GM12878 (cell line): Measurements from ENCODE around the gene KIFC1. TPM values are rescaled to one million over a fixed set of nuclear protein-coding genes. Genes with fewer than 3 reads are reported as not detected.

ENCODE experiments used
- ATAC-seq: fragments of 200-7000 bp; cut with Tn5 transposase; 3 replicates; pipeline ENCODE4 v1.9.1; 2020; ENCODE audit warnings: mild to moderate bottlenecking, moderate library complexity
- BruUV-seq: library from RNA; stranded (reverse); fragments of 400-500 nt; replicated peaks from 2 replicates; lab custom pipeline; 2021; lab: Mats Ljungman, UMichigan
- CTCF ChIA-PET: fragments of 300-600 bp; sonication (Branson Sonifier 250); formaldehyde crosslinking; extraction: SDS; loops from one replicate; lab custom pipeline; 2021; ENCODE audit warnings: inconsistent platforms; lab: Yijun Ruan, JAX
- POLR2A ChIA-PET: fragments of 350-600 bp; formaldehyde crosslinking; extraction: SDS; loops from one replicate; lab custom pipeline; 2021; ENCODE audit warnings: inconsistent platforms; lab: Charles Lee
- RAD21 ChIA-PET: fragments of 300-600 bp; sonication (Branson Sonifier 250); formaldehyde crosslinking; loops from one replicate; lab custom pipeline; 2023; ENCODE audit warnings: antibody characterized with exemption; ENCODE audit not compliant: unreplicated experiment; lab: Charles Lee
- SMC1A ChIA-PET: fragments of 300-600 bp; sonication (Branson Sonifier 250); formaldehyde crosslinking; loops from one replicate; lab custom pipeline; 2023; ENCODE audit not compliant: unreplicated experiment, uncharacterized antibody; lab: Charles Lee
- DNase-seq: peaks from one replicate; pipeline ENCODE4 v3.0.0-alpha.2; 2011; ENCODE audit warnings: low read depth, low spot score
- FAIRE-seq: peaks from 3 replicates; lab custom pipeline; 2011; peaks lifted over from hg19 to GRCh38; lab: Jason Lieb, UNC
- H2AFZ ChIP-seq: 2 replicates; pipeline ENCODE4 v1.6.0; 2011; ENCODE audit warnings: low read depth, low read length, control low read depth; ENCODE audit not compliant: control insufficient read depth
- H3K27ac ChIP-seq: 2 replicates; pipeline ENCODE4 v1.5.1; 2011; ENCODE audit warnings: control low read depth; ENCODE audit not compliant: control insufficient read depth, insufficient read depth
- H3K27me3 ChIP-seq, 2 experiments: replicated peaks in 1 of 2; 2 replicates each; pipeline versions ENCODE4 v1.6.0 to v1.6.1; 2011; ENCODE audit warnings: low read length in 1 of 2; ENCODE audit not compliant: control insufficient read depth in 2 of 2, insufficient read depth in 2 of 2
- H3K36me3 ChIP-seq, 2 experiments: 2 replicates each; pipeline ENCODE4 v1.5.1; 2011; ENCODE audit warnings: low read length in 1 of 2; ENCODE audit not compliant: control insufficient read depth in 2 of 2, insufficient read depth in 2 of 2
- H3K4me1 ChIP-seq: 2 replicates; pipeline ENCODE4 v1.6.1; 2011; ENCODE audit warnings: mild to moderate bottlenecking, low read length, moderate library complexity, mixed read lengths; ENCODE audit not compliant: control insufficient read depth, insufficient read depth
- H3K4me2 ChIP-seq: 2 replicates; pipeline ENCODE4 v1.6.0; 2011; ENCODE audit warnings: control low read depth; ENCODE audit not compliant: control insufficient read depth, insufficient read depth
- H3K4me3 ChIP-seq: fragments of 200-600 bp; sonication (generic); 2 replicates; pipeline ENCODE4 v1.5.1; 2016
- H3K79me2 ChIP-seq: 2 replicates; pipeline ENCODE4 v1.6.0; 2011; ENCODE audit warnings: low read length; ENCODE audit not compliant: control insufficient read depth, insufficient read depth
- H3K9ac ChIP-seq: 2 replicates; pipeline ENCODE4 v1.8.0; 2011; ENCODE audit warnings: low read length, control low read depth, mixed read lengths; ENCODE audit not compliant: control insufficient read depth, insufficient read depth
- H3K9me3 ChIP-seq: replicated peaks from 3 replicates; pipeline ENCODE4 v1.5.1; 2011; ENCODE audit warnings: mild to moderate bottlenecking, low read length; ENCODE audit not compliant: control insufficient read depth, insufficient read depth
- H4K20me1 ChIP-seq: 2 replicates; pipeline ENCODE4 v1.6.0; 2011; ENCODE audit not compliant: control insufficient read depth, insufficient read depth
- ATF7 ChIP-seq: fragments of 450-650 bp; IDR thresholded peaks from 2 replicates; pipeline ENCODE4 v1.6.1; 2016; ENCODE audit warnings: low read depth, mild to moderate bottlenecking
- BACH1 ChIP-seq: fragments of 450-650 bp; IDR thresholded peaks from 2 replicates; pipeline ENCODE4 v1.6.1; 2017; ENCODE audit warnings: mild to moderate bottlenecking, borderline replicate concordance
- EP300 ChIP-seq, 2 experiments: fragments of 150-350 bp in 1 of 2; IDR thresholded peaks; 2 replicates each; pipeline ENCODE4 v1.6.1; 2011 to 2012; ENCODE audit warnings: low read depth in 2 of 2, low read length in 2 of 2, borderline replicate concordance in 1 of 2, improper control_type of control experiment in 1 of 2, inconsistent platforms in 1 of 2; ENCODE audit not compliant: control insufficient read depth in 1 of 2
- ESRRA ChIP-seq: IDR thresholded peaks from 2 replicates; pipeline ENCODE4 v1.6.1; 2012; ENCODE audit warnings: mild to moderate bottlenecking, low read length, improper control_type of control experiment
- ETV6 ChIP-seq, 2 experiments: fragments of 450-650 bp in 1 of 2; IDR thresholded peaks in 1 of 2; conservative IDR thresholded peaks in 1 of 2; 2 replicates each; pipeline ENCODE4 v1.6.1; 2014; ENCODE audit warnings: antibody characterized with exemption in 1 of 2, borderline replicate concordance in 1 of 2, low read depth in 1 of 2, mild to moderate bottlenecking in 1 of 2, moderate library complexity in 1 of 2
- EZH2 ChIP-seq: IDR thresholded peaks from 2 replicates; pipeline ENCODE4 v1.6.1; 2012; ENCODE audit warnings: low read depth, mild to moderate bottlenecking, control low read depth, inconsistent platforms, low read length, borderline replicate concordance; ENCODE audit not compliant: control insufficient read depth
- HDAC2 ChIP-seq: fragments of 200-600 bp; sonication (generic); IDR thresholded peaks from 2 replicates; pipeline ENCODE4 v1.6.1; 2017
- HDAC6 ChIP-seq: fragments of 200-600 bp; sonication (generic); IDR thresholded peaks from one replicate; pipeline ENCODE4 v1.8.0; 2017; ENCODE audit warnings: antibody characterized with exemption; ENCODE audit not compliant: unreplicated experiment
- NBN ChIP-seq: fragments of 450-650 bp; IDR thresholded peaks from 2 replicates; pipeline ENCODE4 v1.6.1; 2016
- POLR2A ChIP-seq: IDR thresholded peaks from 2 replicates; pipeline ENCODE4 v1.6.1; 2011; ENCODE audit warnings: low read depth, mild to moderate bottlenecking, low read length
- POLR2AphosphoS2 ChIP-seq: IDR thresholded peaks from 2 replicates; pipeline ENCODE4 v1.6.1; 2011; ENCODE audit warnings: low read depth, mild to moderate bottlenecking, low read length, improper control_type of control experiment, moderate library complexity
- RUNX3 ChIP-seq: IDR thresholded peaks from 2 replicates; pipeline ENCODE4 v1.6.1; 2012; ENCODE audit warnings: low read length, inconsistent platforms
- ZNF384 ChIP-seq: IDR thresholded peaks from 2 replicates; pipeline ENCODE4 v1.6.1; 2012; ENCODE audit warnings: low read depth, mild to moderate bottlenecking, low read length, improper control_type of control experiment, borderline replicate concordance
- WGBS: methylation state at CpG from one replicate; pipeline ENCODE4 v1.1.6; 2016; ENCODE audit warnings: low lambda C conversion rate; ENCODE audit not compliant: insufficient replicate concordance, insufficient coverage; ENCODE audit errors: missing lambda C conversion rate; 5-methylcytosine and 5-hydroxymethylcytosine counted together
- in situ Hi-C: fragments of 300-500 bp; cut with MboI; formaldehyde crosslinking; loops from 9 replicates; pipeline ENCODE4 v1.14.3; 2018; ENCODE audit warnings: mixed read lengths
- intact Hi-C: fragments of 100-400 bp; cut with micrococcal nuclease; formaldehyde crosslinking; loops from one replicate; pipeline ENCODE4 v1.14.2; 2022; ENCODE audit not compliant: unreplicated experiment
- polyA plus RNA-seq, 11 experiments: library from polyadenylated mRNA; depleted of rRNA in 4 of 11; unstranded in 6 of 11; stranded (reverse) in 5 of 11; fragments of >200 nt; fragmentation: Nextera tagmentation in 4 of 11; fragmentation: Illumina TruSeq in 1 of 11; extraction: Ambion mirVana in 4 of 11; extraction: Trizol in 1 of 11; gene quantifications; 1 replicate in 1 of 11; 2 replicates in 10 of 11; pipeline versions ENCODE4 v1.2.1 to v1.2.3, GENCODE V29; 2011 to 2016; ENCODE audit warnings: inconsistent platforms in 2 of 11, missing spikeins in 2 of 11, low read depth in 1 of 11
- total RNA-seq, 4 experiments: library from RNA; depleted of rRNA in 3 of 4; stranded (reverse); fragments of >200 nt in 3 of 4; fragmentation: Illumina TruSeq in 1 of 4; extraction: Trizol in 1 of 4; gene quantifications; 2 replicates each; pipeline versions ENCODE4 v1.2.1 to v1.2.3, GENCODE V29; 2013 to 2021
- TF ChIP-seq, protein P1 (sequence below): fragments of 450-650 bp; IDR thresholded peaks from 2 replicates; pipeline ENCODE4 v1.6.1; 2016; ENCODE audit warnings: mild to moderate bottlenecking, moderate library complexity, borderline replicate concordance
- TF ChIP-seq, protein P2 (sequence below): fragments of 450-650 bp; IDR thresholded peaks from 2 replicates; pipeline ENCODE4 v1.6.1; 2017; ENCODE audit warnings: antibody characterized with exemption, mild to moderate bottlenecking, moderate library complexity

KIFC1 gene
- total and polyA plus RNA-seq, 10 of the 15 experiments (the other 5 are each of a cell fraction or from before 2014, with no cell fraction given), result 1.8 to 87.4 (median 54.4) TPM

DNA sequence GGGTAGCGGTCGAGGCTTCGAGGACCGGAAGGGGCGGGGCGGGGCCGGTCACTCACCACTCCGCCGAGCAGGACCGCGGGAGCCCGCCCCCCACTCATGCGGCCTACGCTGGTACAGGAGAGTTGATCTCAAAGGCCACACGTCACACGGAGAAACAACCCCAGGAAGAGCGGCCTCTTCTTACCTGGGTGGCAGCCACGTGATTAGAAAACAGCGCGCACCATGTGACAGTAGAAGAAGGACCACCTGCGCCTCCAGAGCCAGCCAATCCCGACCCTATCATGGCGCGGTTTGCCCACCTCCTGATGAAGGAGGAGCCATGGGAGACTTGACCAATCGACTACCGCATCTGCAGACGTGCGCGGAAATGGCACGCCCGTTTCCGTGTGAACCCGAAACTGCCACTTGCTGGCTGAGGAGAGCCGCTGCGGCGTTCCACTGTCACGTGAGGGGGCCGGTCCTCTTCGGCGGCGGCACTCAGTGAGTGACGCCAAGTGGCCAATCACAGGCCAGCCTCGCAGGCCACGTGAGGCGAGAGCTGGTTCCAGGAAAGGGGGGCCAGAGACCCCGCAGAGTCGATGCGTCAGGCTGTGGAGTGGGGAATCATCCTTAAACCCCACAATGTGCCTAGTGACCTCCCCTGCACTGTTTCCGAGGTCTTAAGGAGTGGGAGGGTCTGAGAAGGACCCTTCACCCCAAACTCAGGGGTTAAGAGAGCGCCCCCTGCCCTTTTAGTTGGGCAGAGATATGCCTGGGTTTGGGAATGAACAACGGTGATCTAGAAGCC is 26.5 kb downstream of the KIFC1 start, which contains the start of gene CUTA:
TSS of gene CUTA (minus strand) at position 205 of the 787 bp plus-strand sequence. CDS start at position 98, 107 bp downstream.
- no peaks in the 10 kb centered on the region; the same call in 1 of the 2 replicates for H4K20me1 ChIP-seq
- under 1% methylated on average over 51 of the region's 51 CpGs for WGBS
- H3K27me3 ChIP-seq, result no peaks in the 10 kb centered on the region; a peak in 2 of 4 replicates
- ChIA-PET SMC1A (interaction anchor here (0.6 to 2.1 kb wide), 9 partner anchors 10 to 297 kb away, joined by 3 to 8 read pairs (median 4); partner anchors contain the start of gene B3GALT4), RAD21 (interaction anchor here (1.0 to 1.9 kb wide), 5 partner anchors 12 to 146 kb away, joined by 3 to 8 read pairs (median 5); partner anchors contain the start of genes RPS18, VPS52 and ZBTB9), CTCF (interaction anchor here (0.5 to 5.3 kb wide), 14 partner anchors 8 to 189 kb away, joined by 3 to 25 read pairs (median 4); partner anchors contain the start of genes RPS18, VPS52, ZBTB22 and ZBTB9), POLR2A (interaction anchor here (0.6 to 2.7 kb wide), 12 partner anchors 8 to 161 kb away, joined by 3 to 14 read pairs (median 4); partner anchors contain the start of genes B3GALT4, PFDN6, WDR46 and ZBTB9)
- ATAC-seq (peak; percentile 91), FAIRE-seq (peak; percentile 99), DNase-seq (peak; percentile 99)
- no peaks in the 10 kb centered on the region for H3K9me3 ChIP-seq
- peaks cover 30% of the 10 kb centered on the region for H3K79me2 ChIP-seq
- intact Hi-C loops (loop anchor here (2.0 to 5.0 kb wide), 2 partner anchors 27 to 101 kb away; partner anchors contain the start of genes KIFC1 and ZBTB22), in situ Hi-C loops (no loop called here)
- H2AFZ ChIP-seq, result peak within 1 kb of the TSS; percentile 83
- peaks cover 0 to 4% of the 10 kb centered on the region in 2 experiments; a peak in 2 of 4 replicates for H3K36me3 ChIP-seq
- peak within 1 kb of the TSS; percentile 100 for H3K4me2 ChIP-seq
- no TSS peak for BruUV-seq
- H3K9ac ChIP-seq, result peak within 1 kb of the TSS; percentile 91
- peaks cover 30% of the 10 kb centered on the region for H3K4me1 ChIP-seq
- H3K4me3 ChIP-seq, result peak within 1 kb of the TSS; percentile 98
- H3K27ac ChIP-seq, result peak within 1 kb of the TSS; percentile 97
- TF ChIP-seq ETV6 (conservative IDR thresholded peaks at IDR 0.05 in 1 of 2, IDR thresholded peaks at IDR 0.05 in 1 of 2; ENCODE audit: borderline replicate concordance in 1 of 2, low read depth in 1 of 2), result peak in 1 of 2 experiments; percentile 90; a peak in 2 of 4 replicates
- no peak for TF ChIP-seq EZH2
- TF ChIP-seq NBN, result no peak; the same call in 1 of the 2 replicates
- TF ChIP-seq, protein P1, sequence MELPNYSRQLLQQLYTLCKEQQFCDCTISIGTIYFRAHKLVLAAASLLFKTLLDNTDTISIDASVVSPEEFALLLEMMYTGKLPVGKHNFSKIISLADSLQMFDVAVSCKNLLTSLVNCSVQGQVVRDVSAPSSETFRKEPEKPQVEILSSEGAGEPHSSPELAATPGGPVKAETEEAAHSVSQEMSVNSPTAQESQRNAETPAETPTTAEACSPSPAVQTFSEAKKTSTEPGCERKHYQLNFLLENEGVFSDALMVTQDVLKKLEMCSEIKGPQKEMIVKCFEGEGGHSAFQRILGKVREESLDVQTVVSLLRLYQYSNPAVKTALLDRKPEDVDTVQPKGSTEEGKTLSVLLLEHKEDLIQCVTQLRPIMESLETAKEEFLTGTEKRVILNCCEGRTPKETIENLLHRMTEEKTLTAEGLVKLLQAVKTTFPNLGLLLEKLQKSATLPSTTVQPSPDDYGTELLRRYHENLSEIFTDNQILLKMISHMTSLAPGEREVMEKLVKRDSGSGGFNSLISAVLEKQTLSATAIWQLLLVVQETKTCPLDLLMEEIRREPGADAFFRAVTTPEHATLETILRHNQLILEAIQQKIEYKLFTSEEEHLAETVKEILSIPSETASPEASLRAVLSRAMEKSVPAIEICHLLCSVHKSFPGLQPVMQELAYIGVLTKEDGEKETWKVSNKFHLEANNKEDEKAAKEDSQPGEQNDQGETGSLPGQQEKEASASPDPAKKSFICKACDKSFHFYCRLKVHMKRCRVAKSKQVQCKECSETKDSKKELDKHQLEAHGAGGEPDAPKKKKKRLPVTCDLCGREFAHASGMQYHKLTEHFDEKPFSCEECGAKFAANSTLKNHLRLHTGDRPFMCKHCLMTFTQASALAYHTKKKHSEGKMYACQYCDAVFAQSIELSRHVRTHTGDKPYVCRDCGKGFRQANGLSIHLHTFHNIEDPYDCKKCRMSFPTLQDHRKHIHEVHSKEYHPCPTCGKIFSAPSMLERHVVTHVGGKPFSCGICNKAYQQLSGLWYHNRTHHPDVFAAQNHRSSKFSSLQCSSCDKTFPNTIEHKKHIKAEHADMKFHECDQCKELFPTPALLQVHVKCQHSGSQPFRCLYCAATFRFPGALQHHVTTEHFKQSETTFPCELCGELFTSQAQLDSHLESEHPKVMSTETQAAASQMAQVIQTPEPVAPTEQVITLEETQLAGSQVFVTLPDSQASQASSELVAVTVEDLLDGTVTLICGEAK, result peak; percentile 62; the same call in 1 of the 2 replicates
- peak; percentile 20; the same call in 1 of the 2 replicates for TF ChIP-seq BACH1
- TF ChIP-seq EP300 (IDR thresholded peaks at IDR 0.05; ENCODE audit: borderline replicate concordance in 1 of 2, control insufficient read depth in 1 of 2, low read depth in 2 of 2, low read length in 2 of 2), result no peak; a peak in 1 of 4 replicates
- TF ChIP-seq HDAC6, result no peak
- TF ChIP-seq POLR2AphosphoS2, result no peak
- TF ChIP-seq, protein P2, sequence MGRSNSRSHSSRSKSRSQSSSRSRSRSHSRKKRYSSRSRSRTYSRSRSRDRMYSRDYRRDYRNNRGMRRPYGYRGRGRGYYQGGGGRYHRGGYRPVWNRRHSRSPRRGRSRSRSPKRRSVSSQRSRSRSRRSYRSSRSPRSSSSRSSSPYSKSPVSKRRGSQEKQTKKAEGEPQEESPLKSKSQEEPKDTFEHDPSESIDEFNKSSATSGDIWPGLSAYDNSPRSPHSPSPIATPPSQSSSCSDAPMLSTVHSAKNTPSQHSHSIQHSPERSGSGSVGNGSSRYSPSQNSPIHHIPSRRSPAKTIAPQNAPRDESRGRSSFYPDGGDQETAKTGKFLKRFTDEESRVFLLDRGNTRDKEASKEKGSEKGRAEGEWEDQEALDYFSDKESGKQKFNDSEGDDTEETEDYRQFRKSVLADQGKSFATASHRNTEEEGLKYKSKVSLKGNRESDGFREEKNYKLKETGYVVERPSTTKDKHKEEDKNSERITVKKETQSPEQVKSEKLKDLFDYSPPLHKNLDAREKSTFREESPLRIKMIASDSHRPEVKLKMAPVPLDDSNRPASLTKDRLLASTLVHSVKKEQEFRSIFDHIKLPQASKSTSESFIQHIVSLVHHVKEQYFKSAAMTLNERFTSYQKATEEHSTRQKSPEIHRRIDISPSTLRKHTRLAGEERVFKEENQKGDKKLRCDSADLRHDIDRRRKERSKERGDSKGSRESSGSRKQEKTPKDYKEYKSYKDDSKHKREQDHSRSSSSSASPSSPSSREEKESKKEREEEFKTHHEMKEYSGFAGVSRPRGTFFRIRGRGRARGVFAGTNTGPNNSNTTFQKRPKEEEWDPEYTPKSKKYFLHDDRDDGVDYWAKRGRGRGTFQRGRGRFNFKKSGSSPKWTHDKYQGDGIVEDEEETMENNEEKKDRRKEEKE, result no peak
- no peak for TF ChIP-seq RUNX3
- TF ChIP-seq HDAC2, result 0 out of 2 replicates have a peak, but pooled peaks have one; percentile 29
- no peak for TF ChIP-seq ZNF384
- no peak for TF ChIP-seq ESRRA
- peak; percentile 78 for TF ChIP-seq ATF7
- peak; percentile 86 for TF ChIP-seq POLR2A
